Measurements from ENCODE around the gene TRMT2A. TPM values are rescaled to one million over a fixed set of nuclear protein-coding genes. Genes with fewer than 3 reads are reported as not detected.

Gene TRMT2A
- total RNA-seq, 1 donor from 2014 or later = 111 TPM

- intact Hi-C loops (cut with micrococcal nuclease) = no loop called here
These were observed 19.0 kb upstream of the TRMT2A start for GRCh38 chr22:20135806-20136602.

- intact Hi-C loops (cut with micrococcal nuclease) = no loop called here
These were observed 18.2 kb upstream of the TRMT2A start for GRCh38 chr22:20135265-20135664.

- intact Hi-C loops (cut with micrococcal nuclease) = loop anchor here (5.0 kb wide), 1 partner anchor 52 kb away; the partner anchor contains the start of gene DGCR8
These were observed 17.0 kb upstream of the TRMT2A start for GRCh38 chr22:20133930-20134549.

- intact Hi-C loops (cut with micrococcal nuclease) = loop anchor here (5.0 kb wide), 1 partner anchor 50 kb away; the partner anchor contains the start of gene DGCR8
These were observed 15.7 kb upstream of the TRMT2A start for GRCh38 chr22:20132686-20133246.

GRCh38 chr22:20131859-20132685, 15.0 kb upstream of the TRMT2A start:
- intact Hi-C loops (cut with micrococcal nuclease) = loop anchor here (1.0 to 5.0 kb wide), 4 partner anchors 15 to 167 kb away; partner anchors contain the start of genes DGCR8 and TRMT2A

- intact Hi-C loops (cut with micrococcal nuclease) = loop anchor here (1.0 to 5.0 kb wide), 4 partner anchors 14 to 168 kb away; partner anchors contain the start of genes DGCR8 and TRMT2A
These were observed 14.5 kb upstream of the TRMT2A start, which contains the start of gene ZDHHC8 for GRCh38 chr22:20131597-20131858. TSS of gene ZDHHC8 (plus strand) at chr22:20131804. CDS start at chr22:20131948, 144 bp downstream.

GRCh38 chr22:20130731-20131596, 13.9 kb upstream of the TRMT2A start:
- intact Hi-C loops (cut with micrococcal nuclease) = loop anchor here (1.0 to 5.0 kb wide), 4 partner anchors 14 to 168 kb away; partner anchors contain the start of genes DGCR8 and TRMT2A

- intact Hi-C loops (cut with micrococcal nuclease) = loop anchor here (5.0 kb wide), 1 partner anchor 48 kb away; the partner anchor contains the start of gene DGCR8
These were observed 13.3 kb upstream of the TRMT2A start for GRCh38 chr22:20130319-20130718.

- intact Hi-C loops (cut with micrococcal nuclease) = loop anchor here (1.0 to 5.0 kb wide), 2 partner anchors 47 to 159 kb away; partner anchors contain the start of gene DGCR8
These were observed 12.7 kb upstream of the TRMT2A start for GRCh38 chr22:20129747-20130014.

GRCh38 chr22:20128902-20129746, 12.1 kb upstream of the TRMT2A start:
- intact Hi-C loops (cut with micrococcal nuclease) = loop anchor here (1.0 kb wide), 1 partner anchor 159 kb away; no protein-coding TSS in a partner anchor

- intact Hi-C loops (cut with micrococcal nuclease) = no loop called here
These were observed 11.5 kb upstream of the TRMT2A start for GRCh38 chr22:20128619-20128901.

GRCh38 chr22:20127869-20128618, 11.0 kb upstream of the TRMT2A start:
- intact Hi-C loops (cut with micrococcal nuclease) = no loop called here

- intact Hi-C loops (cut with micrococcal nuclease) = no loop called here
These were observed 10.4 kb upstream of the TRMT2A start for GRCh38 chr22:20127318-20127868.

- intact Hi-C loops (cut with micrococcal nuclease) = no loop called here
These were observed 9.4 kb upstream of the TRMT2A start for GRCh38 chr22:20126284-20127029.

- intact Hi-C loops (cut with micrococcal nuclease) = no loop called here
These were observed 8.5 kb upstream of the TRMT2A start for GRCh38 chr22:20125201-20126174.

- intact Hi-C loops (cut with micrococcal nuclease) = no loop called here
These were observed 7.2 kb upstream of the TRMT2A start for GRCh38 chr22:20124083-20124787.

All from T-helper 1 cell treated with Interleukin-12 subunit alpha and Interleukin-12 subunit beta and Interleukin-4 antibody, amounts not matched to agents 30 ng/mL and 1 ng/mL, for 36 hours (primary cell).